Occipital lobe (tissue), 2 donors: Measurements from ENCODE around the gene DENND6B. TPM values are rescaled to one million over a fixed set of nuclear protein-coding genes. Genes with fewer than 3 reads are reported as not detected.
A peak's percentile ranks its signal among the peaks of the same experiment; 100 is the strongest.

Experiments used
- DNase-seq: peaks from one replicate; lab custom pipeline; 2025; lab: John Stamatoyannopoulos, UW
- total RNA-seq: library from RNA; depleted of rRNA; stranded (reverse); fragments of >200 nt; gene quantifications from one replicate; pipeline ENCODE4 v1.2.3, GENCODE V29; 2014

DENND6B gene
- total RNA-seq, 1 donor from 2014 or later, result 16.5 TPM

- DNase-seq, result no peak
These were observed 54.6 kb downstream of the DENND6B start for GRCh38 chr22:50272044-50272802.

- DNase-seq, result peak; percentile 24
These were observed 55.3 kb downstream of the DENND6B start for GRCh38 chr22:50271519-50271970.

- DNase-seq, result no peak
These were observed 56.0 kb downstream of the DENND6B start for GRCh38 chr22:50270666-50271394.

- peak; percentile 51 for DNase-seq
These were observed 56.7 kb downstream of the DENND6B start, which contains the start of gene MAPK11 for GRCh38 chr22:50269970-50270665. Gene MAPK11 (minus strand): TSS chr22:50270380. CDS start chr22:50270292, 88 bp downstream.

- no peak for DNase-seq
These were observed 57.2 kb downstream of the DENND6B start for GRCh38 chr22:50269573-50269969.

GRCh38 chr22:50268655-50269113 is 58.1 kb downstream of the DENND6B start:
- DNase-seq, result no peak

GRCh38 chr22:50267591-50268390 is 59.0 kb downstream of the DENND6B start:
- peak; percentile 43 for DNase-seq

GRCh38 chr22:50266994-50267393 is 59.8 kb downstream of the DENND6B start:
- no peak for DNase-seq

- no peak for DNase-seq
These were observed 61.7 kb downstream of the DENND6B start for GRCh38 chr22:50264946-50265669.

- peak; percentile 51 for DNase-seq
These were observed 62.6 kb downstream of the DENND6B start for GRCh38 chr22:50264104-50264745.

- DNase-seq, result no peak
These were observed 63.7 kb downstream of the DENND6B start for GRCh38 chr22:50262973-50263617.

GRCh38 chr22:50262460-50262911 is 64.3 kb downstream of the DENND6B start:
- no peak for DNase-seq

- DNase-seq, result no peak
These were observed 65.0 kb downstream of the DENND6B start, which contains the start of gene MAPK12 for GRCh38 chr22:50261615-50262459. Gene MAPK12 (minus strand): TSS chr22:50261683. CDS start chr22:50261509, 174 bp downstream.

- DNase-seq, result peak; percentile 63
These were observed 65.8 kb downstream of the DENND6B start for GRCh38 chr22:50260801-50261614.

- DNase-seq, result no peak
These were observed 66.4 kb downstream of the DENND6B start for GRCh38 chr22:50260434-50260800.

- DNase-seq, result no peak
These were observed 67.5 kb downstream of the DENND6B start for GRCh38 chr22:50259302-50259701.
